Stomach (tissue), 9 donors: ENCODE data around the gene ACRBP. TPM values are rescaled to one million over a fixed set of nuclear protein-coding genes. Genes with fewer than 3 reads are reported as not detected.

Experiments
- DNase-seq, 2 donors: peaks; one replicate each; pipeline versions ENCODE4 v3.0.0 to v3.0.0-alpha.2; 2013 to 2019
- H3K27ac ChIP-seq, 5 donors: fragments of 200-600 bp in 4 of 5; sonication (generic) in 4 of 5; one replicate each; pipeline ENCODE4 v1.5.1; 2013 to 2019; ENCODE audit warnings: mild to moderate bottlenecking in 1 of 5, moderate library complexity in 1 of 5
- H3K27me3 ChIP-seq, 3 donors: fragments of 200-600 bp; sonication (generic); one replicate each; pipeline ENCODE4 v1.5.1; 2017 to 2019; ENCODE audit warnings: mixed run types in 1 of 3
- H3K36me3 ChIP-seq, 4 donors: fragments of 200-600 bp; sonication (generic); 1 replicate in 3 of 4; 2 replicates in 1 of 4; pipeline ENCODE4 v1.5.1; 2016 to 2019
- H3K4me1 ChIP-seq, 4 donors: fragments of 200-600 bp; sonication (generic); one replicate each; pipeline ENCODE4 v1.5.1; 2016 to 2019
- H3K4me3 ChIP-seq, 4 donors: fragments of 200-600 bp; sonication (generic) in 3 of 4; one replicate each; pipeline ENCODE4 v1.5.1; 2016 to 2019; ENCODE audit warnings: mild to moderate bottlenecking in 1 of 4
- H3K9me3 ChIP-seq, 4 donors: fragments of 200-600 bp; sonication (generic); one replicate each; pipeline ENCODE4 v1.5.1; 2016 to 2019
- CTCF ChIP-seq, 7 experiments: fragments of 450-650 bp in 4 of 7; fragments of 200-600 bp in 3 of 7; sonication (generic) in 3 of 7; IDR thresholded peaks; one replicate each; pipeline ENCODE4 v1.5.1; 2016 to 2019; ENCODE audit warnings: antibody characterized with exemption in 7 of 7, control low read depth in 2 of 7, mild to moderate bottlenecking in 1 of 7
- EP300 ChIP-seq: sonication (generic); formaldehyde crosslinking; IDR thresholded peaks from one replicate; pipeline ENCODE4 v1.6.1; 2017; ENCODE audit warnings: antibody characterized with exemption
- POLR2A ChIP-seq, 4 donors: fragments of 450-650 bp; IDR thresholded peaks; one replicate each; pipeline ENCODE4 v1.6.1; 2016; ENCODE audit warnings: antibody characterized with exemption in 4 of 4, control low read depth in 2 of 4, mild to moderate bottlenecking in 1 of 4, moderate library complexity in 1 of 4
- POLR2AphosphoS5 ChIP-seq, 3 donors: sonication (generic); formaldehyde crosslinking; IDR thresholded peaks; one replicate each; pipeline ENCODE4 v1.6.1; 2016; ENCODE audit warnings: antibody characterized with exemption in 3 of 3
- WGBS, 5 donors: extraction: QIAGEN DNeasy Blood & Tissue Kit in 3 of 5; methylation state at CpG; one replicate each; pipeline versions ENCODE4 v1.1.5 to v1.1.7; 2013 to 2018; 5-methylcytosine and 5-hydroxymethylcytosine counted together
- intact Hi-C: fragments of 100-400 bp; cut with DNase I; formaldehyde crosslinking; loops from one replicate; pipeline ENCODE4 v1.15.1; 2023; ENCODE audit warnings: low total_unique reads
- polyA plus RNA-seq, 3 donors: library from polyadenylated mRNA; stranded (reverse); fragments of 200-250 nt; gene quantifications; one replicate each; pipeline ENCODE4 v1.2.3, GENCODE V29; 2013
- total RNA-seq, 5 donors: library from RNA; depleted of rRNA; stranded (reverse); fragments of >200 nt; gene quantifications; one replicate each; pipeline versions ENCODE4 v1.1.0 to v1.2.3, GENCODE V29; 2014 to 2016
- donor health status: healthy with polysubstance abuse.
- donor health status: Bipolar disorder and iron deficiency.
- donor health status: healthy.

ACRBP gene
- total and polyA plus RNA-seq, 8 donors: 0.31 to 6.4 (median 1.6) TPM; not detected in 3

- WGBS, 5 donors: 5 to 8% (median 6%) methylated on average over 18 to 21 of the region's 21 CpGs
- H3K36me3 ChIP-seq: no peaks in the 10 kb centered on the region
- intact Hi-C loops: no loop called here
- peak overlapping the region; percentile 69 to 94 (median 91) for H3K27ac ChIP-seq
- peak overlapping the region in 2 of 4 donors; percentile 15 to 37 for H3K4me3 ChIP-seq
- H3K9me3 ChIP-seq: no peaks in the 10 kb centered on the region
- no peaks in the 10 kb centered on the region for H3K27me3 ChIP-seq
- peaks cover 29 to 47% (median 34%) of the 10 kb centered on the region in 4 donors for H3K4me1 ChIP-seq
- TF ChIP-seq POLR2AphosphoS5 (IDR thresholded peaks at IDR 0.05) (peak; percentile 62 to 79 (median 72)), POLR2A (IDR thresholded peaks at IDR 0.05) (no peak), CTCF (IDR thresholded peaks at IDR 0.05) (peak in 2 of 7 experiments; percentile 5 to 13), EP300 (no peak)
- peak; percentile 90 to 98 for DNase-seq
Observed at GRCh38 chr12:6613776-6614512, 33.3 kb downstream of the ACRBP start.

- H3K9me3 ChIP-seq: no peaks in the 10 kb centered on the region
- peak overlapping the region; percentile 15 to 37 (median 20) for H3K4me3 ChIP-seq
- intact Hi-C loops: no loop called here
- peak; percentile 79 to 95 for DNase-seq
- no peaks in the 10 kb centered on the region for H3K36me3 ChIP-seq
- H3K27ac ChIP-seq: peak overlapping the region; percentile 69 to 94 (median 91)
- TF ChIP-seq POLR2AphosphoS5 (IDR thresholded peaks at IDR 0.05) (peak in 1 of 3 donors; percentile 9), CTCF (IDR thresholded peaks at IDR 0.05) (peak in 1 of 7 experiments; percentile 5), POLR2A (IDR thresholded peaks at IDR 0.05) (no peak), EP300 (no peak)
- peaks cover 29 to 48% (median 37%) of the 10 kb centered on the region in 4 donors for H3K4me1 ChIP-seq
- WGBS, 5 donors: 0 to 4% (median 3%) methylated on average over 16 to 17 of the region's 17 CpGs
- H3K27me3 ChIP-seq: no peaks in the 10 kb centered on the region
Observed at GRCh38 chr12:6613015-6613775, 34.0 kb downstream of the ACRBP start.

- intact Hi-C loops: no loop called here
- no peaks in the 10 kb centered on the region for H3K36me3 ChIP-seq
- WGBS, 5 donors: 23 to 35% (median 26%) methylated on average over 5 to 7 of the region's 7 CpGs
- no peak for DNase-seq
- peak overlapping the region in 3 of 4 donors; percentile 15 to 37 (median 15) for H3K4me3 ChIP-seq
- TF ChIP-seq POLR2AphosphoS5 (IDR thresholded peaks at IDR 0.05) (no peak), EP300 (no peak), CTCF (IDR thresholded peaks at IDR 0.05) (no peak), POLR2A (IDR thresholded peaks at IDR 0.05) (no peak)
- no peaks in the 10 kb centered on the region for H3K27me3 ChIP-seq
- H3K27ac ChIP-seq: peak overlapping the region; percentile 69 to 94 (median 91)
- H3K9me3 ChIP-seq: no peaks in the 10 kb centered on the region
- peaks cover 29 to 49% (median 42%) of the 10 kb centered on the region in 4 donors for H3K4me1 ChIP-seq
Observed at GRCh38 chr12:6612652-6613014, 34.6 kb downstream of the ACRBP start.

- WGBS, 5 donors: 55 to 60% (median 57%) methylated on average over 4 to 6 of the region's 6 CpGs
- intact Hi-C loops: no loop called here
Observed at GRCh38 chr12:6612247-6612646, 35.0 kb downstream of the ACRBP start.

More at GRCh38 chr12:6612247-6612646, 35.0 kb downstream of the ACRBP start:
- H3K4me3 ChIP-seq: peak overlapping the region in 2 of 4 donors; percentile 15 to 37
- no peaks in the 10 kb centered on the region for H3K36me3 ChIP-seq
- peak overlapping the region; percentile 69 to 94 (median 91) for H3K27ac ChIP-seq
- H3K9me3 ChIP-seq: no peaks in the 10 kb centered on the region
- TF ChIP-seq CTCF (IDR thresholded peaks at IDR 0.05) (no peak), POLR2AphosphoS5 (IDR thresholded peaks at IDR 0.05) (no peak), EP300 (no peak)
- DNase-seq: peak in 1 of 2 donors; percentile 44
- peaks cover 29 to 50% (median 43%) of the 10 kb centered on the region in 4 donors for H3K4me1 ChIP-seq
- no peaks in the 10 kb centered on the region for H3K27me3 ChIP-seq
